HEK293T (cell line): Measurements from ENCODE around the gene DLX5.

Experiments used
- CTCF ChIA-PET: fragments of 350-600 bp; formaldehyde crosslinking; extraction: SDS; loops from one replicate; lab custom pipeline; 2021; ENCODE audit warnings: antibody characterized with exemption, inconsistent platforms; lab: Yijun Ruan, JAX
- POLR2A ChIA-PET: fragments of 350-600 bp; formaldehyde crosslinking; extraction: SDS; loops from one replicate; lab custom pipeline; 2020; ENCODE audit warnings: antibody characterized with exemption, inconsistent platforms; lab: Yijun Ruan, JAX
- DNase-seq: peaks from one replicate; pipeline ENCODE4 v3.0.0; 2012; ENCODE audit warnings: mixed read lengths; ENCODE audit errors: extremely low spot score
- ARNT ChIP-seq: fragments of 450-650 bp; IDR thresholded peaks from 2 replicates; pipeline ENCODE4 v1.6.1; 2017; ENCODE audit warnings: mild to moderate bottlenecking
- BHLHE40 ChIP-seq: fragments of 450-650 bp; IDR thresholded peaks from 2 replicates; pipeline ENCODE4 v1.6.1; 2016; ENCODE audit warnings: mild to moderate bottlenecking, moderate library complexity, borderline replicate concordance
- CTBP1 ChIP-seq: fragments of 450-650 bp; IDR thresholded peaks from 2 replicates; pipeline ENCODE4 v1.6.1; 2016; ENCODE audit warnings: borderline replicate concordance
- ELF4 ChIP-seq: fragments of 450-650 bp; IDR thresholded peaks from 2 replicates; pipeline ENCODE4 v1.6.1; 2017; ENCODE audit warnings: antibody characterized with exemption
- FOXA1 ChIP-seq: fragments of 450-650 bp; IDR thresholded peaks from 2 replicates; pipeline ENCODE4 v1.6.1; 2016; ENCODE audit warnings: mild to moderate bottlenecking
- FOXK2 ChIP-seq: fragments of 450-650 bp; IDR thresholded peaks from 2 replicates; pipeline ENCODE4 v1.6.1; 2016; ENCODE audit warnings: mild to moderate bottlenecking
- FOXM1 ChIP-seq: fragments of 450-650 bp; IDR thresholded peaks from 2 replicates; pipeline ENCODE4 v1.6.1; 2017; ENCODE audit warnings: mild to moderate bottlenecking, borderline replicate concordance
- HDGF ChIP-seq: fragments of 450-650 bp; IDR thresholded peaks from 2 replicates; pipeline ENCODE4 v1.6.1; 2017; ENCODE audit warnings: antibody characterized with exemption, borderline replicate concordance
- L3MBTL2 ChIP-seq: fragments of 450-650 bp; conservative IDR thresholded peaks from 2 replicates; pipeline ENCODE4 v1.6.1; 2016; ENCODE audit warnings: mild to moderate bottlenecking
- LEF1 ChIP-seq: fragments of 450-650 bp; IDR thresholded peaks from 2 replicates; pipeline ENCODE4 v1.6.1; 2017; ENCODE audit warnings: mild to moderate bottlenecking, borderline replicate concordance
- NFRKB ChIP-seq: fragments of 450-650 bp; IDR thresholded peaks from 2 replicates; pipeline ENCODE4 v1.6.1; 2016; ENCODE audit warnings: mild to moderate bottlenecking, moderate library complexity
- SP1 ChIP-seq: fragments of 450-650 bp; IDR thresholded peaks from 2 replicates; pipeline ENCODE4 v1.6.1; 2017
- SUZ12 ChIP-seq: fragments of 450-650 bp; IDR thresholded peaks from 2 replicates; pipeline ENCODE4 v1.6.1; 2016; ENCODE audit warnings: mild to moderate bottlenecking
- TARDBP ChIP-seq: fragments of 450-650 bp; IDR thresholded peaks from 2 replicates; pipeline ENCODE4 v1.6.1; 2016
- ZNF384 ChIP-seq: fragments of 450-650 bp; IDR thresholded peaks from 2 replicates; pipeline ENCODE4 v1.6.1; 2016
- TF ChIP-seq, protein P1 (sequence below): fragments of 450-650 bp; IDR thresholded peaks from 2 replicates; pipeline ENCODE4 v1.6.1; 2016

Gene DLX5

DNA sequence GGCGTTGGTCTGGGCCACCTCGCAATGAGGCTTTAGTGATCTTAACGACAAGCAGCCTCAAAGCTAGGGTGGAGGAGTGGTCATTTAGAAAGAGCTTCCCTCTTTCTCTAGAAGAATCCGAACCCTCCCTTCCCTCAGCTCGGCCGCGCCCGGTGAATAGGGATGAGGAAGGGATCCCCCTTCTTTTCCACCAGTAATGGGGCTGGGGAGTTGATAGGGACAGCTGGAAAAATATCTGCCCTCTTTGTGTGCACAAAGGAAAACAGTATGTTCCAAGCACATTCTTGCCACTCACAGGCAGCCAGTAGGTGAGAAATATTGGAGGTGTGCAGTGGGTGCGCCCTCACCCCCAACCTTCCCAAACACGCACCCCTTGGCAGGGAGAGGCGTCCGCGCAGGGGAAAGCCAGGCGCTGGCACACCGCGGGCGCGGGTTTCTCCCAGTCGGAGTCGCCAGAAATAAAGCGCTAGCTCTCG is 6.5 kb downstream of the DLX5 start:
- DNase-seq = no peak
- CTCF ChIA-PET = interaction anchor here (0.6 kb wide), 1 partner anchor 82 kb away, joined by 3 read pairs; no protein-coding TSS in a partner anchor
- TF ChIP-seq L3MBTL2 (no peak), LEF1 (no peak), CTBP1 (no peak), HDGF (no peak), FOXK2 (no peak), SP1 (no peak), FOXM1 (no peak), FOXA1 (no peak), NFRKB (no peak), TARDBP (no peak), ZNF384 (no peak), BHLHE40 (no peak), SUZ12 (no peak), ARNT (no peak), ELF4 (no peak)
- TF ChIP-seq, protein P1, sequence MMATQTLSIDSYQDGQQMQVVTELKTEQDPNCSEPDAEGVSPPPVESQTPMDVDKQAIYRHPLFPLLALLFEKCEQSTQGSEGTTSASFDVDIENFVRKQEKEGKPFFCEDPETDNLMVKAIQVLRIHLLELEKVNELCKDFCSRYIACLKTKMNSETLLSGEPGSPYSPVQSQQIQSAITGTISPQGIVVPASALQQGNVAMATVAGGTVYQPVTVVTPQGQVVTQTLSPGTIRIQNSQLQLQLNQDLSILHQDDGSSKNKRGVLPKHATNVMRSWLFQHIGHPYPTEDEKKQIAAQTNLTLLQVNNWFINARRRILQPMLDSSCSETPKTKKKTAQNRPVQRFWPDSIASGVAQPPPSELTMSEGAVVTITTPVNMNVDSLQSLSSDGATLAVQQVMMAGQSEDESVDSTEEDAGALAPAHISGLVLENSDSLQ = no peak
- POLR2A ChIA-PET = interaction anchor here (4.0 kb wide), 1 partner anchor 12 kb away, joined by 52 read pairs; the partner anchor contains the start of gene DLX6

DNA sequence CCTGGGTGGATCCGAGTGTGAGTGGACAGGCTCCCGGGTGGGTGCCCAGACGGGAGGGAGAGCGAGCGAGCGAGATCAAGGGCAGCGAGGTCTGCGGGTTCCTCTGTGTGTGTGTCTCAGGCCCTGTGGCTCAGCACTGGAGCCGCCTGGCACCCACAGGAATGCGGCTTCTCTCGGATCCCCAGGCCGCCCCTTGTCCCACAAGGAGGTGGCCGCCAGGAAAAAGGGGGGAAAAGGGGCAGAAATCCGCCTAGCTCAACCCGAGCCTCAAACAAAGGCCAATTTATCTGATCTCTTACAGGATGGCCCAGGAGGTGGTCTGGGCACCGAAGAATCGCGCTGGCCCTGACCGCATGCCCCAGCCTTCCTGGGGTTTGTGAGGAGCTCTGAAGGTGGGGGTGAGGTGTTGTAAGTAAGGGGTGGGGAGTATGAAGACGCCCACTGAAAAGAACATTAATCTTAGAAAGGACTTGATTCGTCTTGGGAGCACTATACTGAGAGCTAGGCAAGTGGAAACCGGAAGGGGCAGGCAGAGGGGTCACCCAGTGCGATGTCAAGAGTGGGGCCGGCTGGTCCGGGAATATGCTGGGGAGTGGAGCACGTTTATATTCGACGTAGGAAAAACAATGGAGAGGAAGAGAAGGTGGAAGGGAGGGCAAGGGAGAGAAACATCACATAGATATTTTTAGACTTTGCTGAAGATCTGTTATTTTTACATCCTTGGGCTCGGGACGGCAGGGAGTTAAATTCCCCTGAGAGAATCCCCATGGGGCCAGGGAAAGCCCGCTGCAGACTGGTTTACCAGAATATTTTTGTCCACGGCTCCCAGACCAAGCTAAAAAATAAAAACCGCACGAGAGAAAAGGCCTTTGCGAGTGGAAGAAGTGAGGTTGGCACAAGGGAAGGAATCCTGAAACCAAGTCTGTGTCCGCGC is 7.2 kb downstream of the DLX5 start:
- ChIA-PET POLR2A (interaction anchor here (0.7 to 4.0 kb wide), 5 partner anchors 10 to 421 kb away, joined by 4 to 52 read pairs (median 5); partner anchors contain the start of gene DLX6), CTCF (interaction anchor here (1.8 to 2.6 kb wide), 2 partner anchors 10 to 11 kb away, joined by 3 to 9 read pairs; no protein-coding TSS in a partner anchor)
- no peak for TF ChIP-seq CTBP1
- TF ChIP-seq ELF4 = no peak
- no peak for TF ChIP-seq ARNT
- no peak for DNase-seq

DNA sequence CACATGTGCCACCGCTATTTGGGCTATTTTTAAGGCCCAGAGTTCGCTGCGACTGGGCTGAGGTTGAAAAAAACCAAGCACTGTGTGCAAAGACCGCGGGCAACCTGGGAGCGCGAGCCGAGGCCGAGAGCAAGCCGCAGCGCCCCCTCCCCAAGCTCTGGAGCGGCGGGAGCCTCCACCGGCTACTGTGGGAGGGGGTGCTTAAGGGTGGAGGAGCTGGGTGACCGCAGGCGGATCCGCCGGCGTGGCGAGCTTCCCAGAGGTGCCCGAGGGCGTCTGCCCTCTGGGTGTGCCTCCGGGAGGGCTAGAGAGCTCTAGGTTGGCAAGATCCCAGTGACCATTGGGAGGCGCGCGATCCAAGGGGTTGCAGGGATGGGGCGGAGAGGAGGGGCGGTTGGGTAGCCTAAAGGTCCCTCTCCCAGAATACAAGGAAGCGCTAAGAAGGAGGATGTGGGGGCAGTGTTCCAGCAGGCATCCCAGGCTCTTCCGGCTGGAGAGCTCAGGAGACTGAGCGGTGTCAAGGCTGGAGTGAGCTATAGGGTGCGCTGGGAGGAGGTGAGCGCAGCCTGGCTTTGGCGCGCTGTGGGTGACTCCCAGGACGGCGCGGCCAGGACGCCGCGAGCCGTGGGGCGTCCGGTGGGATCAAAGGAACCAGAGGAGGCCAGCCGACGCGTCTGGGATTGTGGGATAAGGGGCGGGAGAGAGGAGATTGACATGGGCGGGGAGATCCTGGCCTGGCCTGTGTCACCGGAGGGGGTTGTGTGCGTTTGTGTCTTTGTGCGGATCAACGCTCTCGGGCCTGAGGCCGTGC is 8.0 kb downstream of the DLX5 start:
- TF ChIP-seq FOXM1 = no peak
- TF ChIP-seq, protein P1 = peak; percentile 84
- TF ChIP-seq L3MBTL2 = peak; percentile 12; the same call in 1 of the 2 replicates
- TF ChIP-seq ZNF384 = peak; percentile 53; the same call in 1 of the 2 replicates
- no peak for TF ChIP-seq ARNT
- TF ChIP-seq NFRKB = no peak
- TF ChIP-seq BHLHE40 = no peak
- TF ChIP-seq HDGF = no peak
- TF ChIP-seq ELF4 = no peak
- no peak for TF ChIP-seq SP1
- TF ChIP-seq TARDBP = no peak
- no peak for TF ChIP-seq CTBP1
- TF ChIP-seq SUZ12 = no peak
- TF ChIP-seq FOXK2 = no peak
- TF ChIP-seq FOXA1 = no peak
- no peak for TF ChIP-seq LEF1
- ChIA-PET POLR2A (interaction anchor here (0.7 to 4.0 kb wide), 5 partner anchors 11 to 420 kb away, joined by 4 to 52 read pairs (median 5); partner anchors contain the start of gene DLX6), CTCF (interaction anchor here (1.8 to 2.6 kb wide), 2 partner anchors 10 to 11 kb away, joined by 3 to 9 read pairs; no protein-coding TSS in a partner anchor)
- peak; percentile 57 for DNase-seq

DNA sequence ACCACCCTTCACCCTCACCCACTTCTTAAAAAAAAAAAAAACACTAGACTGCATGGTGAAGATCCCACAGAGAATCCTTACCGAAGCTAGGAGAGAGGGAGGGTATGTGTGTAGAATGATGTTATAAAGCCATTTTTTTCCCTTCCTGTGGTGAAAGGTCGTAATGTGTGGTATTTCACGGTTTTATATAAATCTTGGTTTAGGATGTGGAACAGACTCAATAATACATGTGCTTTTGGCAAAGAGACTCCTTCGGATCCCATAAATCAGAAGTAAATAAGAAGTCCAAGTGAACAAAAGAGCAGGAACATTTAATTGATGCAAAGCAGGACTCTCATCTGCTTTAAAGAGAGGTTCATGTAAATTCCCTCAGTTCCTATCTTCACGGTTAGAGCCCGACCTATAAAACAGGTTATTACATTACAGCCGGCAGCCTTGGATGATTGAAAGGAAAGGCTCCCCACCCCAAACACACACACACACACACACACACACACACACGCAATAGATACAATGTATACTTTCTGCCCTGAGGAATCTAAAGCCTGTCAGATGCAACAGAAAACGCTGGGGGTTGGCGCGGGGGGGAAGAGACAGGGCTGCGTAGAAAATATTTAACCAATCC is 8.8 kb downstream of the DLX5 start:
- DNase-seq = no peak
- ChIA-PET CTCF (interaction anchor here (0.8 to 2.6 kb wide), 4 partner anchors 8 to 11 kb away, joined by 3 to 9 read pairs (median 6); partner anchors contain the start of genes DLX5 and DLX6), POLR2A (interaction anchor here (1.3 to 4.0 kb wide), 4 partner anchors 8 to 15 kb away, joined by 5 to 52 read pairs (median 8); partner anchors contain the start of genes DLX5 and DLX6)
- TF ChIP-seq NFRKB (no peak), FOXA1 (no peak), FOXK2 (no peak), FOXM1 (no peak), L3MBTL2 (peak; percentile 29; the same call in 1 of the 2 replicates), TARDBP (no peak), LEF1 (no peak), SP1 (no peak), ELF4 (no peak), ARNT (no peak), BHLHE40 (no peak), HDGF (no peak), ZNF384 (peak; percentile 73), SUZ12 (no peak), CTBP1 (no peak)
- TF ChIP-seq, protein P1 = peak; percentile 65
